GM13976 (cell line): ENCODE measurements around the gene FEN1.

Source experiments
- DNase-seq: peaks from one replicate; pipeline ENCODE4 v3.0.0; 2012; ENCODE audit warnings: low spot score
- in situ Hi-C: fragments of 300-500 bp; cut with MboI; formaldehyde crosslinking; loops from one replicate; pipeline ENCODE4 v1.12.0; 2022; ENCODE audit warnings: low sequenced_read_pairs, mixed read lengths, inconsistent platforms; ENCODE audit not compliant: unreplicated experiment
- TF ChIP-seq, protein P1 (sequence below): IDR thresholded peaks from 2 replicates; pipeline ENCODE4 v1.5.1; 2012; ENCODE audit warnings: borderline replicate concordance, mild to moderate bottlenecking; ENCODE audit not compliant: insufficient read depth; ENCODE audit errors: extremely low read depth, missing control alignments, control extremely low read depth

Gene FEN1

DNA sequence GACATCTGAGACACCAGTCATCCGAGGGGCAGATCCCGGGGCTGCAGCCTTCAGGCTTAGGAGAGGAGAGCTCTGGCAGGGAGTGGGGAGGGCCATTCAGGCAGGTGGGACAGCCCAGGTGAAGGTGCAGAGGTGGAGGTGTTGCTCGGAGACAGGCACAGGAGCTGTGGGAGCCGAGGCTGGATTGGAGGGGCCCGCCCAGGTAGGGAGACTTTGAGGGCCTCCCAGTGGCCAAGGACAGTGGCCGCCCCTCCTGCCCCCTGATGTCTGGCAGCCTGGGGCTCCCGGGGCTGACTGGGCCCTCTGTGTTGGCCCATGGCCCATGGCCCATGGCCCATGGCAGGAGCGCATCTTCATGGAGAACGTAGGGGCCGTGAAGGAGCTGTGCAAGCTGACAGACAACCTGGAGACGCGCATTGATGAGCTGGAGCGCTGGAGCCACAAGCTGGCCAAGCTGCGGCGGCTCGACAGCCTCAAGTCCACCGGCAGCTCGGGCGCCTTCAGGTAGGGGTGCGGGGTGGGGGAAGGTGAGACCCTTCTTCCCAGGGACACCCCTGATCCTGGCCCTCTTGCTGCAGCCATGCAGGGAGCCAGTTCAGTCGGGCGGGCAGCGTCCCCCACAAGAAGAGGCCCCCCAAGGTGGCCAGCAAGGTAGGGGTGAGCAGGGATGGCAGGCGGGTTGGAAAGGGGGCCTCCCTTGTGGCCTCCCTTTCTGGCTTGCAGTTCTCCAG, 13.6 kb upstream of the FEN1 start:
- TF ChIP-seq, protein P1, sequence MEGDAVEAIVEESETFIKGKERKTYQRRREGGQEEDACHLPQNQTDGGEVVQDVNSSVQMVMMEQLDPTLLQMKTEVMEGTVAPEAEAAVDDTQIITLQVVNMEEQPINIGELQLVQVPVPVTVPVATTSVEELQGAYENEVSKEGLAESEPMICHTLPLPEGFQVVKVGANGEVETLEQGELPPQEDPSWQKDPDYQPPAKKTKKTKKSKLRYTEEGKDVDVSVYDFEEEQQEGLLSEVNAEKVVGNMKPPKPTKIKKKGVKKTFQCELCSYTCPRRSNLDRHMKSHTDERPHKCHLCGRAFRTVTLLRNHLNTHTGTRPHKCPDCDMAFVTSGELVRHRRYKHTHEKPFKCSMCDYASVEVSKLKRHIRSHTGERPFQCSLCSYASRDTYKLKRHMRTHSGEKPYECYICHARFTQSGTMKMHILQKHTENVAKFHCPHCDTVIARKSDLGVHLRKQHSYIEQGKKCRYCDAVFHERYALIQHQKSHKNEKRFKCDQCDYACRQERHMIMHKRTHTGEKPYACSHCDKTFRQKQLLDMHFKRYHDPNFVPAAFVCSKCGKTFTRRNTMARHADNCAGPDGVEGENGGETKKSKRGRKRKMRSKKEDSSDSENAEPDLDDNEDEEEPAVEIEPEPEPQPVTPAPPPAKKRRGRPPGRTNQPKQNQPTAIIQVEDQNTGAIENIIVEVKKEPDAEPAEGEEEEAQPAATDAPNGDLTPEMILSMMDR, result no peak
- in situ Hi-C loops, result no loop called here
- no peak for DNase-seq

DNA sequence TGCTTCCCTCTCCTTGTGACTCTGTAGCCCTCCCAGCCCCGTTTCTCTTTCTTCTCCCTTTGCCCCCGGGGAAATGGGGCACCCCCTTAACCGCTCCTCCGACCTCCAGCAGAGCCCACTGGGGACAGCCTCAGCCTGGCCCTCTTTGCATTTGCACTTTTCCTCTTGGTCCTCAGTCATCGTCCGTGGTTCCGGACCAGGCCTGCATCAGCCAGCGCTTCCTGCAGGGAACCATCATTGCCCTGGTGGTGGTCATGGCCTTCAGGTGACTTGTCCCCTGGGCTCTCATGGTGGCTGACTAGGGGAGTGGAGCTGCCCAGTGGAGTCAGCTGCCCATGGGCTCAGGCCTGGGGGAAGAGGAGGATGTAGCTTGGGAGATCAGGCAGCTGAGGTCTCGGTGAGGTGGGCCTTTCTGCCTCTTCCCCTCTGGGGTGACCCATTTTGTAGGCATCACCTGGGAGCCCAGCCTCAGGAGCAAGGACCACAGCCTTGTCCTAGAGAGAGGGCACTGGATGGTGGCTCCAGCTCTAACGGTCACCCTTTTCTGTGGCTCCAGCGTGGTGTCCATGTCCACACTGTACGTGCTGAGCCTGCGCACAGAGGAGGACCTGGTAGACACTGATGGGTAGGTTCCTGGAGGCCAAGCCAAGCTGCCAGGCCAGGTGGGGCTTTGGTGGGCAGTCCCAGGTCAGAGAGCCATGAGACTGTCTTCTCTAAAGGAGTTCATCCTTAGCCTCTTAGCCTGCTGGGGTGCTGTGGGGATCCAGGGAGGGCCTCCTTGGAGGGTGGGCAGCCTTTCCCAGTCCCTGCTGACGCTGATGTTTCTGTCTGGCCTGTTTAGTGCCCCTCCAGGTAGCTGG, 12.8 kb upstream of the FEN1 start:
- DNase-seq, result no peak
- TF ChIP-seq, protein P1, result no peak
- in situ Hi-C loops, result no loop called here

DNA sequence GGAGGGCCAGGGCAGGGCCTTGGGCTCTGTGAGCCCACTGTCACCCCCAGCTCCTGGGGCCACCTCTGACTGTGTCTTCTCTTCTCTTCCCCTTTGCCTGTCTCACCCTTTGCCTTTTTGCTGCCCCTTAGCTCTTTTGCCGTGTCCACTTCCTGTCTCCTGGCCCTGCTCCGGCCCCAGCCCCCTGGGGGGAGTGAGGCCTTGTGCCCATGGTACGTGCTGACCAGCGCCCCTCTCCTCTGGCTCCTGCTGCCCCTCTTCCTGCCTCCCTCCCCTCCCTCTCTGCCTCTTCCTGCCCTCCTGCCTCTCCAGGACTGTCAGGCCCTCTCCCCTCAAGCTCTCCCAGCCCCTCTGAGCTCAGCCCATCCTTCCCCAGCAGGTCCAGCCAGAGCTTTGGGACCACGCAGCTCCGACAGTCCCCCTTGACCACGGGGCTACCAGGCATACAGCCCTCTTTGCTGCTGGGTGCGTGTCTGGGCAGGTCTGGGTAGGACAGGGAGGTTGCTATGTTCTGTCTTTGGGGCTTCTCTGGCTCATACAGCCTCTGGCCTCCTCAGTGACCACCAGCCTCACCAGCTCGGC, 12.0 kb upstream of the FEN1 start:
- in situ Hi-C loops, result no loop called here
- DNase-seq, result no peak
- TF ChIP-seq, protein P1, result no peak

DNA sequence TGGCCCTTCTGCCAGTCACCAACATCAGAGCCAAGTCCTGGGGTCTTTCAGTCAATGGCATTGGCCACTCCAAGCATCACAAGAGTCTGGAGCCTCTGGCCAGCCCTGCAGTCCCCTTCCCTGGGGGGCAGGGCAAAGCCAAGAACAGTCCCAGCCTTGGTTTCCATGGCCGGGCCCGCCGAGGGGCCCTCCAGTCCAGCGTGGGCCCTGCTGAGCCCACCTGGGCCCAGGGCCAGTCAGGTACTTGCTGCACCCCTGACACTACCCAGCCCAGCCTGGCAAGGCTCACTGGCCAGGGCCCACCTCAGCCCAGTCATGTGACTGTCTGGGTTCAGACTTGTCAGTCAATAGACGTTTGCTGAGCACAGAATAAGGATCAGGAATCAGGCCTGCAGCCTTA, 11.1 kb upstream of the FEN1 start:
- DNase-seq, result no peak
- TF ChIP-seq, protein P1, result no peak
- in situ Hi-C loops, result no loop called here

DNA sequence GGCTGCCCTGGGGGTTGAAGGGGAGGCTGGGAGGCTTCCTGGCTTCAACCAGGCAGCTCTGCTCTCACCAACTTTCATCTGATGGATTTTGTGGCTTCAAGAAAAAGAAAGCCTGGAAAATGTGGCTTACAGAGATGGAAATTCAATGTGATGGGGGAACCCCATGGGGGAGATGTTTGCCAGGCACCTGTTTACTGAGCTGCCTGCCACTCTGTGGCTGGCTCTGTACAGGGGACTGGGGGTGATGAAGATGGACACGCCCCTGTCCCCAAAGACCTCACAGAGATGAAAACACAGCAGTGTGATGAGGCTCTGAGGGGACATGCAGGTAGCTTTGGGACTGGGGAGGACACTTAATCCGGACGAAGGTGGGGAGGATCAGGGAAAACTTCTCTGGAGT, 10.4 kb upstream of the FEN1 start:
- DNase-seq, result no peak
- TF ChIP-seq, protein P1, result no peak
- in situ Hi-C loops, result no loop called here

DNA sequence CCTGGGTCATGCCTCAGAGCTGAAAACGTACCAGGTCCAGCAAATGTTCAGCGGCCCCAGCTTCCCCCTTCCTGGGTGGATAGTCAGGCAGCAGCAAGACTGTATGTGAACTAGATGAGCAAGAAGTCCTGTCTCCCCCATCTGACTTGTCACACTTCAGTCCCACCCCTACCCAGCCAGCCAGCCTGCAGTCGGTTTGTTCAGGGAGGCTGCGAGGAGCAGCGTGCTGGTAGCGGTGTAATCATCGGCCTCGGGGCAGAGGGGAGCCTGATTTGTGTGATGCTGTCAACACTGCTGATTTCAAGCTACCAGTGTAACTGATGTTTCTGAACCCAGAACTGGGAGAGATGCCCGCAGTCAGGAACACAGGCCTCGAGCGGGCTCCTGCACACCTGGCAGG, 9.9 kb upstream of the FEN1 start:
- in situ Hi-C loops, result no loop called here
- no peak for DNase-seq
- TF ChIP-seq, protein P1, result no peak
